Astrocyte of the cerebellum (primary cell): ENCODE measurements around the gene PKP1.

Source experiments
- DNase-seq: peaks from one replicate; pipeline ENCODE4 v3.0.0-alpha.2; 2011; ENCODE audit warnings: low read depth
- H3K4me3 ChIP-seq: 2 replicates; pipeline ENCODE4 v1.5.1; 2011; ENCODE audit warnings: mild to moderate bottlenecking, low read depth, low read length, moderate library complexity
- in situ Hi-C: cut with HindIII; loops from 2 replicates; pipeline ENCODE4 v1.10.0; 2017; ENCODE audit warnings: low sequenced_read_pairs
- TF ChIP-seq, protein P1 (sequence below): IDR thresholded peaks from 2 replicates; pipeline ENCODE4 v1.5.1; 2012; ENCODE audit warnings: low read length, low read depth, moderate library complexity, mild to moderate bottlenecking; ENCODE audit errors: missing control alignments

The PKP1 gene

GRCh38 chr1:201302163-201303152, 19.2 kb downstream of the PKP1 start:
- TF ChIP-seq, protein P1, sequence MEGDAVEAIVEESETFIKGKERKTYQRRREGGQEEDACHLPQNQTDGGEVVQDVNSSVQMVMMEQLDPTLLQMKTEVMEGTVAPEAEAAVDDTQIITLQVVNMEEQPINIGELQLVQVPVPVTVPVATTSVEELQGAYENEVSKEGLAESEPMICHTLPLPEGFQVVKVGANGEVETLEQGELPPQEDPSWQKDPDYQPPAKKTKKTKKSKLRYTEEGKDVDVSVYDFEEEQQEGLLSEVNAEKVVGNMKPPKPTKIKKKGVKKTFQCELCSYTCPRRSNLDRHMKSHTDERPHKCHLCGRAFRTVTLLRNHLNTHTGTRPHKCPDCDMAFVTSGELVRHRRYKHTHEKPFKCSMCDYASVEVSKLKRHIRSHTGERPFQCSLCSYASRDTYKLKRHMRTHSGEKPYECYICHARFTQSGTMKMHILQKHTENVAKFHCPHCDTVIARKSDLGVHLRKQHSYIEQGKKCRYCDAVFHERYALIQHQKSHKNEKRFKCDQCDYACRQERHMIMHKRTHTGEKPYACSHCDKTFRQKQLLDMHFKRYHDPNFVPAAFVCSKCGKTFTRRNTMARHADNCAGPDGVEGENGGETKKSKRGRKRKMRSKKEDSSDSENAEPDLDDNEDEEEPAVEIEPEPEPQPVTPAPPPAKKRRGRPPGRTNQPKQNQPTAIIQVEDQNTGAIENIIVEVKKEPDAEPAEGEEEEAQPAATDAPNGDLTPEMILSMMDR: no peak
- in situ Hi-C loops: loop anchor here (10.0 kb wide), 1 partner anchor 78 kb away; no protein-coding TSS in a partner anchor
- H3K4me3 ChIP-seq: no peak overlapping the region
- DNase-seq: no peak

- in situ Hi-C loops: loop anchor here (10.0 kb wide), 1 partner anchor 79 kb away; no protein-coding TSS in a partner anchor
- TF ChIP-seq, protein P1: no peak
Measured at GRCh38 chr1:201304126-201304525, 20.8 kb downstream of the PKP1 start.

GRCh38 chr1:201305815-201306214, 22.5 kb downstream of the PKP1 start:
- TF ChIP-seq, protein P1: no peak
- in situ Hi-C loops: loop anchor here (10.0 kb wide), 1 partner anchor 81 kb away; no protein-coding TSS in a partner anchor
- H3K4me3 ChIP-seq: no peak overlapping the region
- no peak for DNase-seq

More at GRCh38 chr1:201304126-201304525, 20.8 kb downstream of the PKP1 start:
- DNase-seq: no peak
- no peak overlapping the region for H3K4me3 ChIP-seq

- no peak for DNase-seq
- TF ChIP-seq, protein P1: no peak
- in situ Hi-C loops: loop anchor here (10.0 kb wide), 1 partner anchor 82 kb away; no protein-coding TSS in a partner anchor
- H3K4me3 ChIP-seq: no peak overlapping the region
Measured at GRCh38 chr1:201307231-201307630, 23.9 kb downstream of the PKP1 start.

DNA sequence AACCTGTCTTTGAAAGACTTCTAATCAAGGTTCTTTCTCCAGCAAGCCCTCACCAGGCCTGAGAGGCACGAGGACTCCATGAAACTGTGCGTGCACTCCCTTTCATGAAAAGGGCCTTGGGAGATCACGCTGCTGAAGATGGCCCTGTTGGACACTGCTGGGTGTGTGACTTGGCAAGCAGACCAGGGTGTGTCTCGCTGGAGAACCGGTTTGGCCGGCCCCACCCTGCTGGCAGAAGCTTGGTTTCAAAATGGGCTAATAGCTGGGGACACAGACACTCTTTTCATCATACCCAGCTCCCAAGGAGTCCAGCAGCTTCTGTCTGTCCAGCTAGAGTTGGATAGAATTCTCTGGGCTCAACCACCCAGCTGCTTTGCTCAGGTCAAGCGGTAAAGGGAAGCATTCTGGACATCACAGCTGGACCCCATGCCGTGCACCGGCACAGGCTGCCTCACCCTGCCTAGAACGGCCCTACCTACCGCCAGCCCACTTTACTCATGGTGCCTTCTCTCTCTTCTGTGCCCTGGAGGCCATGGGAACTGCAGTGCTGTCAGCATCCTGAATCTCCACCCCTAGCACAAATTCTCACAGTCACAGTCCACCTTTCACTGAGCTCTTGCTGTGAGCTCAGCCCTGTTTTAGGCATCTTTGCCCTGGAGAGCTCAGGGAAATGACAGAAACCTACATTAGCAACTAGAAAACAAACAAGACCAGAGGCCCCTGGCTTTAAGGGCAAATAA, 24.6 kb downstream of the PKP1 start:
- H3K4me3 ChIP-seq: no peak overlapping the region
- in situ Hi-C loops: loop anchor here (10.0 kb wide), 1 partner anchor 83 kb away; no protein-coding TSS in a partner anchor
- DNase-seq: no peak
- TF ChIP-seq, protein P1: no peak

DNA sequence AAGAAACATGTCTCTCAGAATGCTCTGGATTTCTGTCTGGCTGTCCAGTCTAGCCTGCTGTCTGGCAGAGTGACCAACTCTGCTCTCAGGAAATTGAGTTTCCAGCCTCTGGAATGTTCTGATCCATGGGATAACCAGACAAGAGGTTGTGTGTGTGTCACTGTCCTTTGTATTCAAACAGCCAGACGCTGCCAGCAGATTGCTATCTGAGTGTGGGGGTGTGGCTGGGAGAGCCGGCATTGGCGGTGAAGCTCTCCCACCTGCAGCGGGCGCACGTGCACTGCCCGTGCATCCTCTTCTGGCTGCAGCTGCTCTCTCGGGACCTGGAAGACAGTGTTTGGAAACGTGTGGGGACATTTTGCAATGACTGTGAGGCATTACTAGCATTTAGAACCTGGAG, 26.1 kb downstream of the PKP1 start:
- H3K4me3 ChIP-seq: no peak overlapping the region
- no peak for DNase-seq
- in situ Hi-C loops: loop anchor here (10.0 kb wide), 1 partner anchor 85 kb away; no protein-coding TSS in a partner anchor
- TF ChIP-seq, protein P1: peak; percentile 4
